NCI-H69 (cell line): Measurements from ENCODE around the gene FLT3.

ENCODE experiments used
- DNase-seq: peaks from one replicate; lab custom pipeline; 2025; lab: John Stamatoyannopoulos, UW

The FLT3 gene

GRCh38 chr13:28001837-28002473 lies 98.4 kb downstream of the FLT3 start:
- peak; percentile 16 for DNase-seq

GRCh38 chr13:28001049-28001448 lies 99.3 kb downstream of the FLT3 start:
- no peak for DNase-seq

- no peak for DNase-seq
These were observed 99.8 kb downstream of the FLT3 start for GRCh38 chr13:28000567-28000966.

- DNase-seq = peak; percentile 20
These were observed 102.4 kb downstream of the FLT3 start for GRCh38 chr13:27997904-27998522.

GRCh38 chr13:27991881-27992280 lies 108.5 kb downstream of the FLT3 start:
- DNase-seq = no peak

- DNase-seq = no peak
These were observed 111.9 kb downstream of the FLT3 start, which contains the start of gene URAD for GRCh38 chr13:27988520-27988919. Gene URAD, minus strand, starts transcription at chr13:27988693. Its CDS starts 56 bp downstream, at chr13:27988637.

- no peak for DNase-seq
These were observed 114.8 kb downstream of the FLT3 start for GRCh38 chr13:27985600-27985999.

GRCh38 chr13:27982361-27982760 lies 118.0 kb downstream of the FLT3 start:
- no peak for DNase-seq

- no peak for DNase-seq
These were observed 119.2 kb downstream of the FLT3 start for GRCh38 chr13:27981006-27981708.

GRCh38 chr13:27980280-27980998 lies 119.9 kb downstream of the FLT3 start:
- no peak for DNase-seq

GRCh38 chr13:27979765-27980279 lies 120.6 kb downstream of the FLT3 start:
- no peak for DNase-seq

- no peak for DNase-seq
These were observed 121.3 kb downstream of the FLT3 start for GRCh38 chr13:27979001-27979643.

- no peak for DNase-seq
These were observed 121.9 kb downstream of the FLT3 start for GRCh38 chr13:27978301-27978968.

- DNase-seq = peak; percentile 12
These were observed 122.7 kb downstream of the FLT3 start for GRCh38 chr13:27977476-27978300.

- DNase-seq = no peak
These were observed 123.8 kb downstream of the FLT3 start for GRCh38 chr13:27976362-27977091.

- no peak for DNase-seq
These were observed 124.6 kb downstream of the FLT3 start for GRCh38 chr13:27975564-27976361.

- DNase-seq = no peak
These were observed 126.3 kb downstream of the FLT3 start for GRCh38 chr13:27973961-27974662.

- DNase-seq = no peak
These were observed 127.1 kb downstream of the FLT3 start for GRCh38 chr13:27973291-27973690.
